K562 (cell line): ENCODE results near the gene KRT14. TPM values are rescaled to one million over a fixed set of nuclear protein-coding genes. Genes with fewer than 3 reads are reported as not detected.

Experiments
- ATAC-seq: fragments of 200-7000 bp; cut with Tn5 transposase; 3 replicates; pipeline ENCODE4 v1.9.1; 2020; ENCODE audit warnings: moderate library complexity
- BruUV-seq: library from RNA; stranded (reverse); fragments of 400-500 nt; replicated peaks from 2 replicates; lab custom pipeline; 2021; lab: Mats Ljungman, UMichigan
- CTCF ChIA-PET: fragments of 300-600 bp; formaldehyde crosslinking; extraction: SDS; loops from one replicate; lab custom pipeline; 2021; ENCODE audit warnings: low intra/inter-chr PET ratio; lab: Yijun Ruan, JAX
- POLR2A ChIA-PET: fragments of 300-600, 350-650 bp; sonication (Branson Sonifier 250); formaldehyde crosslinking; extraction: SDS; loops from one replicate; lab custom pipeline; 2021; ENCODE audit warnings: antibody characterized with exemption, inconsistent platforms; lab: Yijun Ruan, JAX
- DNase-seq, 4 experiments: peaks; one replicate each; pipeline versions ENCODE4 v3.0.0 to v3.0.0-alpha.2; 2011 to 2018; ENCODE audit warnings: low spot score in 3 of 4, mixed read lengths in 3 of 4; ENCODE audit errors: extremely low read depth in 1 of 4
- FAIRE-seq: peaks from 2 replicates; lab custom pipeline; 2011; peaks lifted over from hg19 to GRCh38; lab: Jason Lieb, UNC
- H2AFZ ChIP-seq: 2 replicates; pipeline ENCODE4 v1.6.0; 2011; ENCODE audit warnings: low read depth, low read length, control low read depth, inconsistent platforms
- H3K27ac ChIP-seq: fragments of 200-600 bp; 3 replicates; pipeline ENCODE4 v1.8.0; 2011; ENCODE audit warnings: low read depth, mild to moderate bottlenecking, control low read depth, inconsistent platforms, low read length, moderate library complexity, mixed read lengths; ENCODE audit errors: extremely low read depth
- H3K27me3 ChIP-seq, 2 experiments: fragments of 300-600 bp in 1 of 2; 2 replicates in 1 of 2; 3 replicates in 1 of 2; pipeline versions ENCODE4 v1.6.0 to v1.8.0; 2011; ENCODE audit warnings: inconsistent platforms in 2 of 2, low read length in 2 of 2, mild to moderate bottlenecking in 1 of 2, mixed read lengths in 1 of 2, moderate library complexity in 1 of 2; ENCODE audit not compliant: control insufficient read depth in 2 of 2, insufficient read depth in 2 of 2
- H3K36me3 ChIP-seq: fragments of 300-600 bp; 3 replicates; pipeline ENCODE4 v1.8.0; 2011; ENCODE audit warnings: mild to moderate bottlenecking, low read length, inconsistent platforms; ENCODE audit not compliant: control insufficient read depth, insufficient read depth
- H3K4me1 ChIP-seq, 2 experiments: fragments of 200-600 bp in 1 of 2; replicated peaks in 1 of 2; 2 replicates in 1 of 2; 3 replicates in 1 of 2; pipeline versions ENCODE4 v1.5.1 to v1.8.0; 2011; ENCODE audit warnings: inconsistent platforms in 2 of 2, low read length in 2 of 2, mild to moderate bottlenecking in 1 of 2, mixed read lengths in 1 of 2, moderate library complexity in 1 of 2; ENCODE audit not compliant: control insufficient read depth in 2 of 2, insufficient read depth in 2 of 2
- H3K4me2 ChIP-seq: 2 replicates; pipeline ENCODE4 v1.6.1; 2011; ENCODE audit warnings: low read length, control low read depth, inconsistent platforms, mixed read lengths; ENCODE audit not compliant: insufficient read depth
- H3K4me3 ChIP-seq: fragments of 200-600 bp; sonication (generic), shearing (Covaris generic); 2 replicates; pipeline ENCODE4 v1.5.1; 2016; ENCODE audit warnings: control low read depth, inconsistent platforms
- H3K79me2 ChIP-seq: fragments of 200-600 bp; 3 replicates; pipeline ENCODE4 v1.8.0; 2011; ENCODE audit warnings: low read length, inconsistent platforms; ENCODE audit not compliant: control insufficient read depth, insufficient read depth
- H3K9ac ChIP-seq, 2 experiments: 2 replicates each; pipeline versions ENCODE4 v1.6.0 to v1.6.1; 2011; ENCODE audit warnings: low read depth in 2 of 2, low read length in 2 of 2, control low read depth in 1 of 2, inconsistent platforms in 1 of 2, mild to moderate bottlenecking in 1 of 2, mixed read lengths in 1 of 2; ENCODE audit not compliant: insufficient read depth in 1 of 2
- H3K9me1 ChIP-seq: one replicate; pipeline ENCODE4 v1.6.0; 2011; ENCODE audit warnings: inconsistent platforms, mild to moderate bottlenecking, low read length, moderate library complexity; ENCODE audit not compliant: control insufficient read depth, insufficient read depth
- H3K9me3 ChIP-seq: replicated peaks from 2 replicates; pipeline ENCODE4 v1.5.1; 2011; ENCODE audit warnings: low read depth, low read length, inconsistent platforms; ENCODE audit not compliant: control insufficient read depth, insufficient read depth
- H4K20me1 ChIP-seq: replicated peaks from 2 replicates; pipeline ENCODE4 v1.6.1; 2011; ENCODE audit warnings: low read length, inconsistent platforms, mixed read lengths; ENCODE audit not compliant: control insufficient read depth, insufficient read depth
- C11orf30 ChIP-seq: fragments of 450-650 bp; IDR thresholded peaks from 2 replicates; pipeline ENCODE4 v1.6.1; 2016; ENCODE audit warnings: low read depth, mild to moderate bottlenecking
- CHAMP1 ChIP-seq: fragments of 450-650 bp; IDR thresholded peaks from 2 replicates; pipeline ENCODE4 v1.6.1; 2016; ENCODE audit warnings: mild to moderate bottlenecking
- DLX4 ChIP-seq: fragments of 250-450 bp; sonication (Bioruptor Pico); IDR thresholded peaks from 2 replicates; pipeline ENCODE4 v1.6.1; 2021; ENCODE audit warnings: mild to moderate bottlenecking
- E2F8 ChIP-seq: fragments of 450-650 bp; IDR thresholded peaks from 2 replicates; pipeline ENCODE4 v1.7.1; 2018; ENCODE audit warnings: mild to moderate bottlenecking, low read depth; ENCODE audit not compliant: partially characterized antibody
- HEY1 ChIP-seq: fragments of 250-450 bp; sonication (Bioruptor Pico); IDR thresholded peaks from 2 replicates; pipeline ENCODE4 v1.5.0; 2020; ENCODE audit warnings: mild to moderate bottlenecking, moderate library complexity, borderline replicate concordance
- MAFG ChIP-seq: fragments of 450-650 bp; conservative IDR thresholded peaks from 2 replicates; pipeline ENCODE4 v1.6.1; 2016; ENCODE audit warnings: missing genetic modification characterization, missing compliant biosample characterization
- MAFK ChIP-seq: IDR thresholded peaks from 2 replicates; pipeline ENCODE4 v1.6.1; 2011; ENCODE audit warnings: low read length, improper control_type of control experiment
- POLR2A ChIP-seq: fragments of 450-650 bp; conservative IDR thresholded peaks from 2 replicates; pipeline ENCODE4 v1.6.1; 2016
- ZNF316 ChIP-seq: fragments of 450-650 bp; IDR thresholded peaks from 2 replicates; pipeline ENCODE4 v1.6.1; 2016
- ZNF707 ChIP-seq: fragments of 250-450 bp; sonication (Bioruptor Pico); conservative IDR thresholded peaks from 2 replicates; pipeline ENCODE4 v1.8.0; 2022; ENCODE audit warnings: inconsistent platforms, mild to moderate bottlenecking, moderate library complexity
- WGBS: fragments of 100-300 bp; shearing (Covaris generic); methylation state at CpG from one replicate; pipeline ENCODE4 v1.1.6; 2016; ENCODE audit warnings: low coverage, mixed read lengths; ENCODE audit not compliant: insufficient coverage; ENCODE audit errors: missing lambda C conversion rate; 5-methylcytosine and 5-hydroxymethylcytosine counted together
- in situ Hi-C: fragments of 300-500 bp; cut with MboI; formaldehyde crosslinking; loops from 4 replicates; pipeline ENCODE4 v1.15.0; 2018; ENCODE audit warnings: inconsistent platforms, mixed read lengths
- intact Hi-C: fragments of 100-400 bp; cut with micrococcal nuclease; formaldehyde crosslinking; loops from 2 replicates; pipeline ENCODE4 v1.14.2; 2022
- polyA plus RNA-seq, 8 experiments: library from polyadenylated mRNA; depleted of rRNA in 4 of 8; stranded (reverse) in 5 of 8; unstranded in 3 of 8; fragments of >200 nt; fragmentation: Nextera tagmentation in 2 of 8; fragmentation: Illumina TruSeq in 1 of 8; extraction: Ambion mirVana in 2 of 8; extraction: Trizol in 1 of 8; gene quantifications; 2 replicates each; pipeline versions ENCODE4 v1.2.1 to v1.2.3, GENCODE V29; 2011 to 2014; ENCODE audit warnings: inconsistent platforms in 1 of 8, missing spikeins in 1 of 8
- total RNA-seq, 7 experiments: library from RNA; depleted of rRNA in 6 of 7; stranded (reverse); fragments of >200 nt in 6 of 7; fragmentation: Illumina TruSeq in 2 of 7; extraction: Trizol in 2 of 7; gene quantifications; 2 replicates each; pipeline versions ENCODE4 v1.2.1 to v1.2.3, GENCODE V29; 2011 to 2021; ENCODE audit warnings: low replicate concordance in 1 of 7

The KRT14 gene
- total and polyA plus RNA-seq, 9 of the 15 experiments (the other 6 are each of a cell fraction or from before 2014, with no cell fraction given) = 0.22 TPM; not detected in 8

- no peak for TF ChIP-seq CHAMP1
These were observed 21.4 kb downstream of the KRT14 start (continued) for GRCh38 chr17:41565338-41565737.

- no peak overlapping the region for H3K9ac ChIP-seq
- H3K4me1 ChIP-seq = no peaks in the 10 kb centered on the region; a peak in 1 of 5 replicates
- no peak overlapping the region for H2AFZ ChIP-seq
- 2% methylated on average over 3 of the region's 3 CpGs for WGBS
- H3K27me3 ChIP-seq = peaks cover 23 to 46% of the 10 kb centered on the region in 2 experiments
- DNase-seq = no peak
- BruUV-seq = no TSS peak
- H3K9me1 ChIP-seq = no peaks in the 10 kb centered on the region
- POLR2A ChIA-PET = no interaction called here
- TF ChIP-seq HEY1 (CRISPR knock-in tag) (no peak), DLX4 (no peak), MAFG (peak; percentile 41; the same call in 1 of the 2 replicates), MAFK (peak; percentile 45; the same call in 1 of the 2 replicates), E2F8 (no peak), POLR2A (no peak), C11orf30 (peak; percentile 66), ZNF316 (peak; percentile 74), ZNF707 (CRISPR knock-in tag) (no peak)
- TF ChIP-seq, all 486 proteins: peak for 4
- no peak overlapping the region for H3K27ac ChIP-seq
- no peaks in the 10 kb centered on the region for H4K20me1 ChIP-seq
- no peaks in the 10 kb centered on the region for H3K36me3 ChIP-seq
- no peak overlapping the region for H3K4me3 ChIP-seq
- no peaks in the 10 kb centered on the region for H3K9me3 ChIP-seq
- H3K4me2 ChIP-seq = no peak overlapping the region
- in situ Hi-C loops (no loop called here), intact Hi-C loops (no loop called here)
- no peak for FAIRE-seq
- no peak for ATAC-seq
- no peaks in the 10 kb centered on the region for H3K79me2 ChIP-seq
- CTCF ChIA-PET = interaction anchor here (0.7 kb wide), 1 partner anchor 102 kb away, joined by 3 read pairs; no protein-coding TSS in a partner anchor
These were observed 23.0 kb downstream of the KRT14 start for GRCh38 chr17:41563607-41564170.
